GM12865 (cell line): ENCODE results near the gene TUT1.
"Not testable (repeated sequence)": the region's sequence is repeated elsewhere in the genome, so short reads cannot be mapped to it uniquely, and the experiment has no call there.

Experiments
- DNase-seq: peaks from one replicate; pipeline ENCODE4 v3.0.0; 2010; ENCODE audit warnings: low read depth
- H3K4me3 ChIP-seq: 2 replicates; pipeline ENCODE4 v1.5.1; 2011; ENCODE audit warnings: mild to moderate bottlenecking, low read depth, low read length, control low read depth
- CTCF ChIP-seq: IDR thresholded peaks from 2 replicates; pipeline ENCODE4 v1.5.1; 2011; ENCODE audit warnings: low read length, control low read depth, low read depth, inconsistent platforms; ENCODE audit not compliant: insufficient read depth; ENCODE audit errors: missing control alignments

The TUT1 gene

DNA sequence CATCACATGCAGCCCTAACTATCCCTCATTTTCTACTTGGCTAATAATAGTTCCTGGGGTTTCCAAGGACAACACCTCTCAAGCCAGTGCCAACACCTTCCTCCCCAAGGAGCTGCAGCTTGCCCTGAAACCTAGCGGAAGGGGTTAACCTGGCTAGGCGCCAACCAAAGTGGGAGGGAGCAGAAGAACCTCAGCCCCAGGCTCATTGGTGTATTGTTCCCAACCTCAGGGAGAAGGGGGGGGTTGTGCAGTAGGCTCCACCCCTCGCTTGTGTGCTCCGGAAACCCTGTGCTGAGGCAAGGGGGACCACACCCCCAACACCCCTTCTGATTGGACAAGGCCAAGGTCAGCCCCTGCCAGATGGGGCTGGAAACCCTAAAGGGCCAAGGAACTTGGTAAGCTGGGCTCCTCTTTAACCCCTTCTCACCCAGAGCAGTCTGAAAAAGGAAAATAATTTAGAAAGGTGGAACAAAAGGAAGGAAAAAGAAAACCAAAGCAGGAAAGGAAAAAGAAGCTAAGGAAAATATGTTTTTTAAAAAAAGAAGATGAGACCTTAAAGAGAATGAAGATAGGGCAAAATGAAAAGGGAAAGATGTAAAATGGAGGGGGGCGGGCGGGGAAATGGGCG is 7.9 kb upstream of the TUT1 start:
- peak; percentile 99 for DNase-seq
- H3K4me3 ChIP-seq: peak overlapping the region; percentile 79
- no peak for TF ChIP-seq CTCF

- TF ChIP-seq CTCF: no peak
- DNase-seq: no peak
Measured at GRCh38 chr11:62595124-62595523, 3.8 kb upstream of the TUT1 start.

GRCh38 chr11:62593434-62594044 is 2.2 kb upstream of the TUT1 start:
- H3K4me3 ChIP-seq: no peak overlapping the region
- peak; percentile 76 for TF ChIP-seq CTCF
- peak; percentile 85 for DNase-seq

More at GRCh38 chr11:62595124-62595523, 3.8 kb upstream of the TUT1 start:
- no peak overlapping the region for H3K4me3 ChIP-seq

- TF ChIP-seq CTCF: no peak
- DNase-seq: no peak
- H3K4me3 ChIP-seq: no peak overlapping the region
Measured at GRCh38 chr11:62592989-62593421, 1.7 kb upstream of the TUT1 start.

DNA sequence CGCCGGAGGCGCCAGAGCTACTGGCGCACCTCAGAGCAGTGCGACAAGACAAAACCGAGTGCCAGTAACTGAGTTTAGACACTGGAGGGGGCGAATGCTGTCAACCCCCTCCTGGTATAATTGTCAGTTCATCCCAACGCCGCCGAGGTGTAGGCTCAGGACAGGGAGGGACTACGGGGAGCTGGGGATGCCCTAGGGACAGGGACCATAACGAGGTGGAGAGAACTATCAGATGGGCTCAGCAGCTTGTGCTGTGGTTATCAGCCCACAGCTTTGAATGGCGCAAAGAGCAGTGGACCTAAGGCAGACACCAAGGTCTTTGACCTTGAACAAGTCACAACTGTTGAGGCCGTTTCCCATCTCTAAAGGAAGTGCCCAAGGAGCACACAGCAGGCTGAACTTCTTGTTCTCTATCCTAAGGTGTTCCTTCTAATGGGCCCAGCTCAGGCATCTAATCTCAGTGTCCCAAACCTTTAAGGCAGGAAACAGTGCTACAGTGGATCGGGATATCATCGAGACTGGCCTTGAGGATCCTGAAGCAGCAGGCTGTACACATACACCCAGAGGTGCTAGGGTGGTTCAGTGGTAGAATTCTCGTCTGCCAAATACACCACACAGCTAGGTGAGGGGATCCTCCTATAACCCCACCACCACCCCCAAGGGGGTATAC is 958 bp upstream of the TUT1 start:
- peak; percentile 43 for DNase-seq
- no peak for TF ChIP-seq CTCF
- peak overlapping the region; percentile 69 for H3K4me3 ChIP-seq

- no peak overlapping the region for H3K4me3 ChIP-seq
- no peak for DNase-seq
- TF ChIP-seq CTCF: peak; percentile 8
Measured at GRCh38 chr11:62588966-62589637, 2.2 kb downstream of the TUT1 start.

DNA sequence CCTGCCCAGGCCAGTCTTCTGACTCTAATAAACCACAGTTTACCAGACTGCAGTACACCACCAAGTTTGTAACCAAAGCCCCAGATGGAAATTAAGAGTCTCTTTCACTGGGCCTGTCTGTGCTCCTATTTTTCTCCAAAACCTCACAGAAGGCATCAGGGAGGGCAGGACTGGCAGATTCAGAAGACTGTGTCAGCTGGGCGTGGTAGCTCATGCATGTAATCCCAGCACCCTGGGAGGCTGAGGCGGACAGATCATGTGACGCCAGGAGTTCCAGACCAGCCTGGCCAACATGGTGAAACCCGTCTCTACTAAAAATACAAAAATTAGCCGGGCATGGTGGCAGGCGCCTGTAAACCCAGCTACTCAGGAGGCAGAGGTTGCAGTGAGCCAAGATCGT is 6.0 kb downstream of the TUT1 start:
- DNase-seq, H3K4me3 ChIP-seq: not testable (repeated sequence)

GRCh38 chr11:62581735-62582134 is 9.6 kb downstream of the TUT1 start:
- not testable (repeated sequence) for H3K4me3 ChIP-seq, DNase-seq
